Left renal pelvis (tissue), 4 donors: ENCODE results near the gene SMYD3. TPM values are rescaled to one million over a fixed set of nuclear protein-coding genes. Genes with fewer than 3 reads are reported as not detected.
A peak's percentile ranks its signal among the peaks of the same experiment; 100 is the strongest.
"Not testable (repeated sequence)": the region's sequence is repeated elsewhere in the genome, so short reads cannot be mapped to it uniquely, and the experiment has no call there.

Experiments used
- DNase-seq, 4 donors: peaks; one replicate each; pipeline ENCODE4 v3.0.0-alpha.2; 2013; ENCODE audit warnings: low read depth in 4 of 4, low spot score in 3 of 4
- polyA plus RNA-seq, 4 donors: library from polyadenylated mRNA; unstranded; fragments of 120-200 nt; gene quantifications; one replicate each; pipeline ENCODE4 v1.2.1, GENCODE V29; 2013; ENCODE audit not compliant: insufficient read length in 4 of 4

SMYD3 gene
- polyA plus RNA-seq, 4 donors, result 13.6 to 30.5 (median 25.7) TPM

GRCh38 chr1:246048693-246049092, 458.4 kb downstream of the SMYD3 start:
- no peak for DNase-seq

- DNase-seq, result no peak
These were observed 463.5 kb downstream of the SMYD3 start for GRCh38 chr1:246043556-246043955.

DNA sequence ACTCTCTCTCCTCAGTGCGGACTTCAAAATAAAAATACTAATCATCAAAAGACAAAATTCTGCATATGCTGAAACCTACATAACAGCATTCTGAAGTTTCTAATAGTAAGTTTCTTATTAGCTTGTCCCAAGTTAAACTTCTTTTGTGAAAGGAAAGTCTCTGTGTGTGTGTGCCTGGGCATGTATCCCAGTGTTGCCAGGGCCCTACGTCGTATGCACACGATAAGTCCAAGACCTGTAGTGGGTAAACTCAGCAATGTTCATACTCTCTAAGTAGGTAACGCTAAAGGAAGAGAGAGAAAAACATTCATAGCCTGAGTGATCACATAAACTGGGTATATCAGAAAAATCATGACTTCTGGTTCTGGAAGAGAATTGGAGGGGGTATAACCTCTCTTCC, 465.7 kb downstream of the SMYD3 start:
- no peak for DNase-seq

GRCh38 chr1:246040200-246040890, 466.7 kb downstream of the SMYD3 start:
- no peak for DNase-seq

DNA sequence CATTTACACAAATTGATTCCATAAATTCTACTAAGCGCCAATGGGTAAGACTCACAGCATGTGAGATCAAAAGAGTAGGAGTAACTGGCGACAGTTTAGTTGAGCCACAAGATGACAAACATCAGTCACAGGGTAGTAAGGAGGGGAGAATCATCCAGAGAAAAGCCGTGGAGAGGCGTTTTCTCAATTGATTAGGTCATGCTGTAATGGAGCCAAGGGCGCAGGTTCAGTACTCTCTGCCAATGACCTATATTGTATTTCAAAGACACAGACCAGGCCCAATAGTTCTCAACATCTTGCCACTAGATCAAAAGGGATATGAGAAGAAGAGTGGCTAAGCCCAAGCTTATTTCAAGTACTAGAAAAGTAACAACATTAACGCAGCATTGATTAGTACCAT, 467.5 kb downstream of the SMYD3 start:
- DNase-seq, result no peak

DNA sequence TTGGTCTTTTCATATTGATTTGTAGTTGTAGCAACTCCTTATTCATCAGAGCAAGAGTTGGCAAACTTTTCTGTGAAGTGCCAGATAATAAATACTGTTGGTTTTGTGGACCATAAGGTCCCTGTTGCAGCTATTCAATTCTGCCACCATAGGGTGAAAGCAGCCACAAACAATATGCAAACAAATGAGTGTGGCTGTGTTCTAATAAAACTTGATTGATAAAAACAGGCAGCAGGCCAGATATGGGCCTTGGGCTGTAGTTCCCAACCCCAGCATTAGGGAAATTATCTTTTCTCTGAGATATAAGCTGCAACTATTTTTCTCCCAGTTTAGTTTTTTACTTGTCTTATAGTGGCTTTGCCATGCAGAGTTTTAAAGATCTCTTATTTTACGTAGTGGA, 469.2 kb downstream of the SMYD3 start:
- no peak for DNase-seq

DNA sequence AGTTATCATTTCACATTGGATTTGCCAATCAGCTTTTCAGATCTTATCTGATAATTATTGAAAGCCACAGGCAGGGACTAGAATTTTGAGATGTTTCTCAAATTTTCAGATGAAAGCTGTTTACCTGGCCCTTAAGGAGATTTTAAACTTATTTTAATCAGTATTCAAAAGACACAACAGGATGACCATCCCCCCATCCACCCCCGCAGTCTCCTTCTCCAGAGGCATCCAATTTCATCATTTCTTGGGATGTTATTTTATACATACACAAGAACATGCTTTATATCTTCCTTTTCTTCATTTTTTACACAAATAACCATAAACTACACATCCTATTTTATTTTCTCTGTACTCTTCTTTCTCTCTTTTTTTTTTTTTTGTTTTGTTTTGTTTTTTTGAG, 470.9 kb downstream of the SMYD3 start:
- DNase-seq, result no peak

DNA sequence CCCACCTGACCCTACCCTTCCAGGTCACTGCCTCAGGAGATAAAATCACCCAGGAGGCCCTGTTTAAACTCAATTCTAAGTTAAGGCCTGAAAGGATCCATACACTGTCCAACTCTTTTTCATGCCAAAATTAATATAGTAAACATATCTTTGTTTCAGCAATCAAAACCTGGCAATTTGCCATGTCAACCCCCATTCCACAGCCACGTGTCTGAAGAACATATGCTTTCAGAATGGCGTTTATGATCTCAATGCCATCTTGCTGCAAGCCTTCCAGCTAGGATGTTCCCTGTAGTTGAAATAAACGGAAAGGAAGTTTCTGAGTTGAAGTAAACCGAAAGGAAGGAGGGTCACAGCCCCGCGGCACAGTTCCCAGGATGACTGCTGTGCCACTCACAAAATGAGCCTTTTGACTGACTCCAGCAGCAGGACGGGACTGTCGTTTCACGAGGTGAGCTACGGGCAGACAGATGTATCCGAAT, 472.0 kb downstream of the SMYD3 start:
- DNase-seq, result no peak

GRCh38 chr1:246034630-246035029, 472.4 kb downstream of the SMYD3 start:
- no peak for DNase-seq

DNA sequence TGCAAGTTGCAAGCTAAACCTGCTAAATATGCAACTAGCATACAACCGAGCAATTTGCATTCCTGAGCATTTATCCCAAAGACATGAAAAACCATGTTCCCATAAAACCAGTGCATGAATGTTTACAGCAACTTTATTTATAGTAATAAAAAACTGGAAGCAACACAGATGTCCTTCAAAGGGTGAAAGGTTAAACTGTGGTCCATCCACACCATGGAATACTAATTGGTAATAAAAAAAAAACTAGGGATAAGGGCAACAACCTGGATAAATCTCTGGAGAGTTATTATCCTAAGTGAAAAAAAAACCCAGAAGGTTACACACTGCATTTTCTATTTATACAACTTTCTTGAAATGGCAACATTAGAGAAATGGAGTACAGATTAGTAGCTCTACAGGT, 474.1 kb downstream of the SMYD3 start:
- no peak for DNase-seq

GRCh38 chr1:246032031-246032551, 475.0 kb downstream of the SMYD3 start:
- no peak for DNase-seq

GRCh38 chr1:246029616-246030015, 477.5 kb downstream of the SMYD3 start:
- DNase-seq, result no peak

DNA sequence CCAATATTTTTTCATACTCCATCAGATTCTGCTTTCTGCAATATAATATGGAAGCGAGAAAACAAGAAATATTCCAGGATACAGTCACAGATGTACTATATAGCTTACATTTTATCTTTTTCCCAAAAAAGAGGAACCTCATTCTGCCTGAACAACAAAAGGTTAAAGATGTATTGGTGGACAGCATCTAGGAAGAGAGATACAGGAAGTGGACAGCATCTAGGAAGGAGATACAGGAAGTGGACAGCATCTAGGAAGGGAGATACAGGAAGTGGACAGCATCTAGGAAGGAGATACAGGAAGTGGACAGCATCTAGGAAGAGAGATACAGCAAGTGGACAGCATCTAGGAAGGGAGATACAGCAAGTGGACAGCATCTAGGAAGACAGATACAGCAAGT, 483.0 kb downstream of the SMYD3 start:
- not testable (repeated sequence) for DNase-seq

DNA sequence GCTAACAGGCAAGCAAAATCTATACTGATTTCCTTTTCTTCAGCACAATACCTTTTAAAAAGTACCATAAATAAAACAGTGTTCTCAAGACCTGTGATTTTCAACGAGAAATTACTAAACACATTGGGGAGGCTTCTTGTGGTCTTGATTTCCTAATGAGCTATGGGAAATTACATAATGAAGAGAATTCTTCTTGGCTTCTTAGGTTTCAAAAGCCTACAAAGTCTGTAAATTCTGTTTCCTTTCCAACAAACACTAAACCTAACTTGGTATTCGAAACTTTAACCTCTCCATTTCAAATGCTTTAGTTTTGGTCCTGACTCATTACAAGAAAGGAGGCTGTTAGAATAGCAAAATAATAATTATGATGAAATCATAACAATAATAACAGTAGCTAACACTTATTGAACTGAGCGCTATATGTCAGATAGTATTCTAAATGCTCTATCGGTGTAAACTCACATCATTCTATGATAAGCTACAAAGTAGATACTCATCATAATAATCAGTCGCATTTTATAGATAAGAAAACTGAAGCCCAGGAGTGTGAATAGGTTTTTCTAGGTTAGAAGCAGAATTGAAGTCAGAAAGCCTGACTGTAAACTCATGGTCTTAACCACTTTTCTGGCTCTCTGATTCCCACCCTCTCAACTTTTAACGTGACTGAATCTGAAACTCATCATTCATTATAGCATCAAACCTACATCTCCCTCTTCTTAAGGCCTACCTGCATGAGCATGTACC, 486.7 kb downstream of the SMYD3 start:
- no peak for DNase-seq

GRCh38 chr1:246018146-246018545, 488.9 kb downstream of the SMYD3 start:
- no peak for DNase-seq

DNA sequence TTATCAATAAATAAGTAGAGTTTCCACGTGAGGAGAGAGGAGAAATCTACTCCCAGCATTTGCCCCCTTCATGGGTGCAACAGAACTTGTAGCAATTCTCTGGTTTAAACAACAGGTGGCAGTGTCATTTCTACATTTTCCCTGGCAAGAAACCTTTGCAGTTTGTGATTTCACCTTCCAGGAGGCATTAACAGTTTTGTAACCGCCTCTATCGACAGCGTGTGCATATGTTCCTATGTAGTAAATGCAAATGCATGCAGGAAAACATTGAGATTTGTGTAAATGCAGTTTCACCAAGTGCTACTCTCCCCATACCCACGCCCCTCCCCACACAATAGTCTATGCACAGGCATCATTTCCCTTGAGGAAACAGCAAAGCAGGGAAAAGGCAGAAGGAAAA, 494.7 kb downstream of the SMYD3 start:
- DNase-seq, result no peak

DNA sequence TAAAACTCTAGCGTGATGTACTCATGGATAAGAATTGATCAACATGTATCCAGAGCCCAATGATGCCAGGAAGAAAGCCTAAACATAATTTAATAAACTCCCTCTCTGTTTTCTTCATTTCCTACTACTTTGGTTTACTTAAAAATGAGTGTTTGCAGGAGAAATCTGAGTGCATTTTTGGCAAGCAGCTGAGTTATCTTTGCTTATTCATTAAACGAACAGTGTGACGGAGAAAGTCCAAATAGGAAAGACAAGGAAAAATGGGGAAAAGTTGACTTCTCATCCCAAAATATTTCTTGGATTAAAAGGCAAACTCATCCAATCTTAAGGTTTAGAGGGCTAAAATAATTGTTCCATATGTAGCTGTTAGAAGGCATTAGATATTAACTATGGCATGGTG, 496.7 kb downstream of the SMYD3 start:
- DNase-seq, result no peak

DNA sequence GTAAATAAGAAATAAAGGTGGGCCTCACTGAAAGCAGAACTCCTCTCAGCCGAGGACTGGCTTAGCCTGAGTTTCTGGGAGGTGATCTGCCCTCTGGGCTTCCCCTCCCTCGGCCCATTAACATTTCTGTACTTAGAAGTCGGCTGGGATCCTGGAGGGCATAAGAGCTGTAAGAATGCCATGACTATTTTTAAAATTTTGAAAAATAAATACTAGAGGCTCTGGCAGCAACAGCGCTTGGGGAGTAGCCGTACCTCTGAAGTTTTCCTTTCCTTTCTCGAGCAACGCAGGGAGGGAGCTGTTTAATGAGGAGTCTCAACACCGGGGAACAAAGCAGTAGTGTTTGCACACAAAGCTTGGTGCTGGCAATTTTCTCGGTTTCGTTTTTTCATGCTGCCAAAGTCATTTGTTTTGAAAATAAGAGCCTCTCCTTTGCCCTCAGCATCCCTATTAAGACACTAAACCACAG, 498.7 kb downstream of the SMYD3 start:
- DNase-seq, result no peak

- DNase-seq, result no peak
These were observed 502.0 kb downstream of the SMYD3 start for GRCh38 chr1:246005067-246005466.

DNA sequence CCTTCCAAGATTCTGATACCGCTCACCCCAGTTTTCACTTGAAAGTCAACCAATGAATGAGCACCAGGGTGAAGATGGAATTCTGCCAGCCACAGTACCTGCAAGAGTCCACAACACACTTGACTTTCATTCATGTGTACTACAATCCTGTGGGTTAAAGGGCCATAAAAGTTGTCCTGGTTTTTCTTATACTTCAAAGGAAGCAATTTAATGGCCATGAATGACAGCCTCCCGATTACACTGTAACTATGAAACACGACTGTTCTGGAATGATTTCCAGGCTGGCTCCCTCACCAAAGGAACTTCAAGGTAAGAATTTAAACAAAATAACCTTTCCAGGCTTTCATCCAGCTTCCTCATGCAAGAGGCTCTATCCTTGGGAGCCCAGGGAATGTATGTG, 502.8 kb downstream of the SMYD3 start:
- DNase-seq, result peak in 2 of 4 donors; percentile 34 to 60

GRCh38 chr1:246003442-246003730, 503.7 kb downstream of the SMYD3 start:
- no peak for DNase-seq
